Measurements from ENCODE around the gene ZNF607. TPM values are rescaled to one million over a fixed set of nuclear protein-coding genes. Genes with fewer than 3 reads are reported as not detected.

ZNF607 gene
- total and polyA plus RNA-seq, 3 experiments from 2014 or later = 7.1 to 8.8 (median 7.7) TPM

Other genes starting within 250 kb of the ZNF607 start
- 1 to 10 TPM; 3.9 to 4.1 TPM for gene ZNF793, start 212.8 kb downstream of the ZNF607 start, total RNA-seq
- 1.1 TPM for gene ZNF793, start 212.8 kb downstream of the ZNF607 start, polyA plus RNA-seq
- 1 to 10 TPM; 2.2 to 3.3 TPM for gene ZNF571, start 125.0 kb downstream of the ZNF607 start, total RNA-seq
- gene ZNF571, start 125.0 kb downstream of the ZNF607 start, polyA plus RNA-seq = 5.9 TPM
- 1 to 10 TPM; 2.3 to 3.2 TPM for gene ZNF540, start 124.9 kb downstream of the ZNF607 start, total RNA-seq
- 4.9 TPM for gene ZNF540, start 124.9 kb downstream of the ZNF607 start, polyA plus RNA-seq
- gene ZFP30, start 64.3 kb downstream of the ZNF607 start, total RNA-seq = 10 to 100 TPM; 10.1 to 11.4 TPM
- 2.1 TPM for gene ZFP30, start 64.3 kb downstream of the ZNF607 start, polyA plus RNA-seq
- 10 to 100 TPM in 1 of 2 experiments, 1 to 10 TPM in 1; 9.1 to 16.5 TPM for gene ZNF573, start 59.8 kb upstream of the ZNF607 start, total RNA-seq
- gene ZNF573, start 59.8 kb upstream of the ZNF607 start, polyA plus RNA-seq = 14.2 TPM
- not detected for gene WDR87, start 186.8 kb upstream of the ZNF607 start, total RNA-seq
- not detected for gene WDR87, start 186.8 kb upstream of the ZNF607 start, polyA plus RNA-seq
- gene SIPA1L3, start 187.4 kb upstream of the ZNF607 start, total RNA-seq = 10 to 100 TPM; 11.5 to 14.8 TPM
- 5.4 TPM for gene SIPA1L3, start 187.4 kb upstream of the ZNF607 start, polyA plus RNA-seq

Data from CD8-positive, alpha-beta memory T cell (primary cell).